HepG2 (cell line): Measurements from ENCODE around the gene AASDHPPT. TPM values are rescaled to one million over a fixed set of nuclear protein-coding genes. Genes with fewer than 3 reads are reported as not detected.

Experiments
- ASH2L ChIP-seq: fragments of 300-600, 200-600 bp; sonication (generic); IDR thresholded peaks from 2 replicates; pipeline ENCODE4 v1.7.0; 2017; ENCODE audit warnings: low read depth, mild to moderate bottlenecking, moderate library complexity, mixed read lengths, low read length; ENCODE audit not compliant: insufficient read length
- ELF1 ChIP-seq: sonication (generic); formaldehyde crosslinking; IDR thresholded peaks from 2 replicates; pipeline ENCODE4 v1.4.0; 2020; ENCODE audit warnings: missing genetic modification reagents
- HNF1A ChIP-seq, 2 experiments: sonication (generic) in 1 of 2; formaldehyde crosslinking in 1 of 2; IDR thresholded peaks; 2 replicates each; pipeline versions ENCODE4 v1.4.0 to v1.6.1; 2016 to 2020; ENCODE audit warnings: borderline replicate concordance in 1 of 2, low read depth in 1 of 2, mild to moderate bottlenecking in 1 of 2, missing genetic modification reagents in 1 of 2
- KMT2B ChIP-seq: IDR thresholded peaks from 2 replicates; pipeline ENCODE4 v1.6.1; 2016; ENCODE audit warnings: missing genetic modification reagents, missing compliant biosample characterization
- MIXL1 ChIP-seq: IDR thresholded peaks from 2 replicates; pipeline ENCODE4 v1.6.1; 2016
- NRL ChIP-seq: sonication (generic); formaldehyde crosslinking; IDR thresholded peaks from 2 replicates; pipeline ENCODE4 v1.5.0; 2020; ENCODE audit warnings: missing genetic modification reagents, mild to moderate bottlenecking, moderate library complexity, borderline replicate concordance
- PITX1 ChIP-seq: sonication (generic); formaldehyde crosslinking; IDR thresholded peaks from 2 replicates; pipeline ENCODE4 v1.5.1; 2020; ENCODE audit warnings: mild to moderate bottlenecking, missing genetic modification reagents
- RAD21 ChIP-seq: fragments of 450-650 bp; formaldehyde crosslinking; IDR thresholded peaks from 2 replicates; pipeline ENCODE4 v1.5.0; 2020; ENCODE audit warnings: mild to moderate bottlenecking
- SMC3 ChIP-seq: IDR thresholded peaks from 2 replicates; pipeline ENCODE4 v1.6.1; 2011; ENCODE audit warnings: low read length, improper control_type of control experiment
- STAG1 ChIP-seq: sonication (generic); formaldehyde crosslinking; IDR thresholded peaks from 2 replicates; pipeline ENCODE4 v1.4.0; 2020; ENCODE audit warnings: missing genetic modification reagents
- TCF7 ChIP-seq: sonication (generic); IDR thresholded peaks from 2 replicates; pipeline ENCODE4 v1.6.1; 2016; ENCODE audit warnings: antibody characterized with exemption, low read depth
- TP53 ChIP-seq: sonication (generic); formaldehyde crosslinking; conservative IDR thresholded peaks from 2 replicates; pipeline ENCODE4 v1.4.0; 2020; ENCODE audit warnings: missing genetic modification reagents
- ZBTB49 ChIP-seq: sonication (generic); formaldehyde crosslinking; IDR thresholded peaks from 2 replicates; pipeline ENCODE4 v1.4.0; 2020; ENCODE audit warnings: missing genetic modification reagents, borderline replicate concordance
- ZNF253 ChIP-seq: sonication (generic); formaldehyde crosslinking; IDR thresholded peaks from 2 replicates; pipeline ENCODE4 v1.8.0; 2022; ENCODE audit warnings: mild to moderate bottlenecking, missing genetic modification reagents, borderline replicate concordance
- ZSCAN25 ChIP-seq: sonication (generic); formaldehyde crosslinking; IDR thresholded peaks from 2 replicates; pipeline ENCODE4 v1.8.0; 2022; ENCODE audit warnings: mild to moderate bottlenecking, missing genetic modification reagents
- ZSCAN31 ChIP-seq: sonication (generic); formaldehyde crosslinking; IDR thresholded peaks from 2 replicates; pipeline ENCODE4 v1.5.0; 2020; ENCODE audit warnings: low read depth, mild to moderate bottlenecking, missing genetic modification reagents
- polyA plus RNA-seq, 8 experiments: library from polyadenylated mRNA; depleted of rRNA in 3 of 8; stranded (reverse) in 7 of 8; unstranded in 1 of 8; fragments of >200 nt; fragmentation: Illumina TruSeq in 4 of 8; extraction: Trizol in 4 of 8; gene quantifications; 2 replicates each; pipeline versions ENCODE4 v1.2.1 to v1.2.3, GENCODE V29; 2011 to 2016; ENCODE audit warnings: low read depth in 4 of 8, missing spikeins in 1 of 8, mixed read lengths in 1 of 8; ENCODE audit not compliant: insufficient read depth in 1 of 8
- total RNA-seq, 5 experiments: library from RNA; depleted of rRNA; stranded (reverse); fragments of >200 nt; fragmentation: Illumina TruSeq; extraction: Trizol; gene quantifications; 2 replicates each; pipeline ENCODE4 v1.2.3, GENCODE V29; 2016; ENCODE audit warnings: low read depth in 1 of 5
- TF ChIP-seq, protein P1 (sequence below): sonication (generic); formaldehyde crosslinking; conservative IDR thresholded peaks from 2 replicates; pipeline ENCODE4 v1.8.0; 2022; ENCODE audit warnings: missing genetic modification reagents
- TF ChIP-seq, protein P2 (sequence below): IDR thresholded peaks from 2 replicates; pipeline ENCODE4 v1.6.1; 2012; ENCODE audit warnings: low read depth, low read length, improper control_type of control experiment

Gene AASDHPPT
- total and polyA plus RNA-seq, 2 of the 13 experiments (the other 11 are each of a cell fraction or from before 2014, with no cell fraction given) = 20.2 to 43.7 TPM

GRCh38 chr11:106087815-106088435 is 10.5 kb downstream of the AASDHPPT start (continued):
- TF ChIP-seq HNF1A (IDR thresholded peaks at IDR 0.05; ENCODE audit: low read depth) (no peak), HNF1A (CRISPR knock-in tag; IDR thresholded peaks at IDR 0.05; ENCODE audit: borderline replicate concordance) (no peak), TP53 (CRISPR knock-in tag) (no peak), ZSCAN25 (CRISPR knock-in tag) (no peak), STAG1 (CRISPR knock-in tag) (peak; percentile 66), ZSCAN31 (CRISPR knock-in tag) (no peak), MIXL1 (CRISPR knock-in tag) (0 out of 2 replicates have a peak, but pooled peaks have one; percentile 12), PITX1 (CRISPR knock-in tag) (no peak), TCF7 (no peak), SMC3 (peak; percentile 62; the same call in 1 of the 2 replicates), KMT2B (CRISPR knock-in tag) (no peak), ASH2L (peak; percentile 23), RAD21 (0 out of 2 replicates have a peak, but pooled peaks have one; percentile 36), ZBTB49 (CRISPR knock-in tag) (no peak), ELF1 (no peak), ZNF253 (no peak), NRL (CRISPR knock-in tag) (no peak)
- TF ChIP-seq, protein P1, sequence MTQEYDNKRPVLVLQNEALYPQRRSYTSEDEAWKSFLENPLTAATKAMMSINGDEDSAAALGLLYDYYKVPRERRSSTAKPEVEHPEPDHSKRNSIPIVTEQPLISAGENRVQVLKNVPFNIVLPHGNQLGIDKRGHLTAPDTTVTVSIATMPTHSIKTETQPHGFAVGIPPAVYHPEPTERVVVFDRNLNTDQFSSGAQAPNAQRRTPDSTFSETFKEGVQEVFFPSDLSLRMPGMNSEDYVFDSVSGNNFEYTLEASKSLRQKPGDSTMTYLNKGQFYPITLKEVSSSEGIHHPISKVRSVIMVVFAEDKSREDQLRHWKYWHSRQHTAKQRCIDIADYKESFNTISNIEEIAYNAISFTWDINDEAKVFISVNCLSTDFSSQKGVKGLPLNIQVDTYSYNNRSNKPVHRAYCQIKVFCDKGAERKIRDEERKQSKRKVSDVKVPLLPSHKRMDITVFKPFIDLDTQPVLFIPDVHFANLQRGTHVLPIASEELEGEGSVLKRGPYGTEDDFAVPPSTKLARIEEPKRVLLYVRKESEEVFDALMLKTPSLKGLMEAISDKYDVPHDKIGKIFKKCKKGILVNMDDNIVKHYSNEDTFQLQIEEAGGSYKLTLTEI = no peak
- TF ChIP-seq, protein P2, sequence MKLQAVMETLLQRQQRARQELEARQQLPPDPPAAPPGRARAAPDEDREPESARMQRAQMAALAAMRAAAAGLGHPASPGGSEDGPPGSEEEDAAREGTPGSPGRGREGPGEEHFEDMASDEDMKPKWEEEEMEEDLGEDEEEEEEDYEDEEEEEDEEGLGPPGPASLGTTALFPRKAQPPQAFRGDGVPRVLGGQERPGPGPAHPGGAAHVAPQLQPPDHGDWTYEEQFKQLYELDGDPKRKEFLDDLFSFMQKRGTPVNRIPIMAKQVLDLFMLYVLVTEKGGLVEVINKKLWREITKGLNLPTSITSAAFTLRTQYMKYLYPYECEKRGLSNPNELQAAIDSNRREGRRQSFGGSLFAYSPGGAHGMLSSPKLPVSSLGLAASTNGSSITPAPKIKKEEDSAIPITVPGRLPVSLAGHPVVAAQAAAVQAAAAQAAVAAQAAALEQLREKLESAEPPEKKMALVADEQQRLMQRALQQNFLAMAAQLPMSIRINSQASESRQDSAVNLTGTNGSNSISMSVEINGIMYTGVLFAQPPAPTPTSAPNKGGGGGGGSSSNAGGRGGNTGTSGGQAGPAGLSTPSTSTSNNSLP = peak; percentile 77
